ENCODE results near the gene CBX5. TPM values are rescaled to one million over a fixed set of nuclear protein-coding genes. Genes with fewer than 3 reads are reported as not detected.
"Not testable (repeated sequence)": the region's sequence is repeated elsewhere in the genome, so short reads cannot be mapped to it uniquely, and the experiment has no call there.

CBX5 gene
- total RNA-seq, 1 donor from 2014 or later: 111 TPM

- H3K4me3 Mint-ChIP-seq (ENCODE audit: unreplicated experiment): no peak overlapping the region
- FAIRE-seq: no peak
- H2AFZ ChIP-seq (ENCODE audit: low read depth, low read length): no peak overlapping the region
- no peaks in the 10 kb centered on the region for H3K27me3 ChIP-seq (ENCODE audit: insufficient read depth, low read length)
- peaks cover 23% of the 10 kb centered on the region for H3K4me1 ChIP-seq (ENCODE audit: insufficient read depth, low read length)
- H3K4me3 ChIP-seq (ENCODE audit: insufficient read depth, low read depth, low read length): no peak overlapping the region
- H3K27me3 Mint-ChIP-seq (ENCODE audit: low read depth, unreplicated experiment): no peaks in the 10 kb centered on the region
- H3K9ac ChIP-seq (ENCODE audit: low read length): no peak overlapping the region
- no peak for TF ChIP-seq EZH2 (IDR thresholded peaks at IDR 0.05; ENCODE audit: insufficient read depth, low read length)
- TF ChIP-seq CTCF (IDR thresholded peaks at IDR 0.05; ENCODE audit: insufficient read depth, low read depth, low read length): no peak
- H3K27ac Mint-ChIP-seq (ENCODE audit: unreplicated experiment): peak overlapping the region; percentile 87
- H3K9me3 Mint-ChIP-seq (ENCODE audit: unreplicated experiment): no peaks in the 10 kb centered on the region
- peaks cover 38% of the 10 kb centered on the region for H3K36me3 Mint-ChIP-seq (ENCODE audit: low read depth, unreplicated experiment)
- H3K4me1 Mint-ChIP-seq (ENCODE audit: low read depth, unreplicated experiment): peaks cover 34% of the 10 kb centered on the region
- H3K36me3 ChIP-seq (ENCODE audit: insufficient read depth, low read length): peaks cover 58% of the 10 kb centered on the region
- H3K4me2 ChIP-seq (ENCODE audit: low read length): peak overlapping the region; percentile 85
- H3K79me2 ChIP-seq (ENCODE audit: insufficient read depth, low read length): peaks cover 38% of the 10 kb centered on the region
- H3K9me3 ChIP-seq (ENCODE audit: insufficient read depth, low read depth, low read length): no peaks in the 10 kb centered on the region
- no peak for DNase-seq (ENCODE audit: low read depth)
- no peak overlapping the region for H3K27ac ChIP-seq (ENCODE audit: low read depth, low read length)
- peaks cover 84% of the 10 kb centered on the region for H4K20me1 ChIP-seq (ENCODE audit: insufficient read depth, low read length)
These were observed 6.4 kb upstream of the CBX5 start for GRCh38 chr12:54286042-54287030.

GRCh38 chr12:54285150-54286041 is 5.5 kb upstream of the CBX5 start:
- Histone ChIP-seq H2AFZ (ENCODE audit: low read depth, low read length) (no peak overlapping the region), H3K27ac (ENCODE audit: low read depth, low read length) (no peak overlapping the region), H3K9me3 (ENCODE audit: insufficient read depth, low read depth, low read length) (no peaks in the 10 kb centered on the region), H3K4me2 (ENCODE audit: low read length) (peak overlapping the region; percentile 85), H3K4me3 (ENCODE audit: insufficient read depth, low read depth, low read length) (no peak overlapping the region), H3K4me1 (ENCODE audit: insufficient read depth, low read length) (peaks cover 23% of the 10 kb centered on the region), H3K9ac (ENCODE audit: low read length) (peak overlapping the region; percentile 54), H3K36me3 (ENCODE audit: insufficient read depth, low read length) (peaks cover 59% of the 10 kb centered on the region), H3K79me2 (ENCODE audit: insufficient read depth, low read length) (peaks cover 47% of the 10 kb centered on the region), H4K20me1 (ENCODE audit: insufficient read depth, low read length) (peaks cover 91% of the 10 kb centered on the region), H3K27me3 (ENCODE audit: insufficient read depth, low read length) (no peaks in the 10 kb centered on the region)
- no peaks in the 10 kb centered on the region for H3K27me3 Mint-ChIP-seq (ENCODE audit: low read depth, unreplicated experiment)
- H3K9me3 Mint-ChIP-seq (ENCODE audit: unreplicated experiment): no peaks in the 10 kb centered on the region
- FAIRE-seq (no peak), DNase-seq (ENCODE audit: low read depth) (no peak)
- H3K27ac Mint-ChIP-seq (ENCODE audit: unreplicated experiment): peak overlapping the region; percentile 87
- TF ChIP-seq CTCF (IDR thresholded peaks at IDR 0.05; ENCODE audit: insufficient read depth, low read depth, low read length): no peak
- peaks cover 37% of the 10 kb centered on the region for H3K36me3 Mint-ChIP-seq (ENCODE audit: low read depth, unreplicated experiment)
- H3K4me3 Mint-ChIP-seq (ENCODE audit: unreplicated experiment): no peak overlapping the region
- peaks cover 34% of the 10 kb centered on the region for H3K4me1 Mint-ChIP-seq (ENCODE audit: low read depth, unreplicated experiment)

- H3K9me3 ChIP-seq (ENCODE audit: insufficient read depth, low read depth, low read length); H3K27me3 Mint-ChIP-seq (ENCODE audit: low read depth, unreplicated experiment); H3K27me3 ChIP-seq (ENCODE audit: insufficient read depth, low read length); H3K4me3 Mint-ChIP-seq (ENCODE audit: unreplicated experiment); DNase-seq (ENCODE audit: low read depth); FAIRE-seq; H3K9me3 Mint-ChIP-seq (ENCODE audit: unreplicated experiment); H3K27ac ChIP-seq (ENCODE audit: low read depth, low read length); H2AFZ ChIP-seq (ENCODE audit: low read depth, low read length): not testable (repeated sequence)
- H3K36me3 ChIP-seq (ENCODE audit: insufficient read depth, low read length): peaks cover 59% of the 10 kb centered on the region
- peaks cover 48% of the 10 kb centered on the region for H3K79me2 ChIP-seq (ENCODE audit: insufficient read depth, low read length)
- Mint-ChIP-seq H3K27ac (ENCODE audit: unreplicated experiment) (peak overlapping the region; percentile 4), H3K4me1 (ENCODE audit: low read depth, unreplicated experiment) (peaks cover 34% of the 10 kb centered on the region), H3K36me3 (ENCODE audit: low read depth, unreplicated experiment) (peaks cover 37% of the 10 kb centered on the region)
- peaks cover 23% of the 10 kb centered on the region for H3K4me1 ChIP-seq (ENCODE audit: insufficient read depth, low read length)
- H3K4me2 ChIP-seq (ENCODE audit: low read length): peak overlapping the region; percentile 85
- peaks cover 84% of the 10 kb centered on the region for H4K20me1 ChIP-seq (ENCODE audit: insufficient read depth, low read length)
- H3K9ac ChIP-seq (ENCODE audit: low read length): peak overlapping the region; percentile 95
- H3K4me3 ChIP-seq (ENCODE audit: insufficient read depth, low read depth, low read length): peak overlapping the region; percentile 90
These were observed 4.3 kb upstream of the CBX5 start for GRCh38 chr12:54284070-54284780.

All from astrocyte (in vitro differentiated cells and primary cell).